ENCODE data around the gene CENPK. TPM values are rescaled to one million over a fixed set of nuclear protein-coding genes. Genes with fewer than 3 reads are reported as not detected.
"Not testable (repeated sequence)": the region's sequence is repeated elsewhere in the genome, so short reads cannot be mapped to it uniquely, and the experiment has no call there.

CENPK gene, protein sequence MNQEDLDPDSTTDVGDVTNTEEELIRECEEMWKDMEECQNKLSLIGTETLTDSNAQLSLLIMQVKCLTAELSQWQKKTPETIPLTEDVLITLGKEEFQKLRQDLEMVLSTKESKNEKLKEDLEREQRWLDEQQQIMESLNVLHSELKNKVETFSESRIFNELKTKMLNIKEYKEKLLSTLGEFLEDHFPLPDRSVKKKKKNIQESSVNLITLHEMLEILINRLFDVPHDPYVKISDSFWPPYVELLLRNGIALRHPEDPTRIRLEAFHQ
- total RNA-seq: 1 to 10 TPM; 5.2 to 7.8 TPM
- long read RNA-seq, partial matches to known transcripts: 1 of 7 reads
- long read RNA-seq, other reads (novel, unspliced or antisense): 4 of 7 reads

DNA sequence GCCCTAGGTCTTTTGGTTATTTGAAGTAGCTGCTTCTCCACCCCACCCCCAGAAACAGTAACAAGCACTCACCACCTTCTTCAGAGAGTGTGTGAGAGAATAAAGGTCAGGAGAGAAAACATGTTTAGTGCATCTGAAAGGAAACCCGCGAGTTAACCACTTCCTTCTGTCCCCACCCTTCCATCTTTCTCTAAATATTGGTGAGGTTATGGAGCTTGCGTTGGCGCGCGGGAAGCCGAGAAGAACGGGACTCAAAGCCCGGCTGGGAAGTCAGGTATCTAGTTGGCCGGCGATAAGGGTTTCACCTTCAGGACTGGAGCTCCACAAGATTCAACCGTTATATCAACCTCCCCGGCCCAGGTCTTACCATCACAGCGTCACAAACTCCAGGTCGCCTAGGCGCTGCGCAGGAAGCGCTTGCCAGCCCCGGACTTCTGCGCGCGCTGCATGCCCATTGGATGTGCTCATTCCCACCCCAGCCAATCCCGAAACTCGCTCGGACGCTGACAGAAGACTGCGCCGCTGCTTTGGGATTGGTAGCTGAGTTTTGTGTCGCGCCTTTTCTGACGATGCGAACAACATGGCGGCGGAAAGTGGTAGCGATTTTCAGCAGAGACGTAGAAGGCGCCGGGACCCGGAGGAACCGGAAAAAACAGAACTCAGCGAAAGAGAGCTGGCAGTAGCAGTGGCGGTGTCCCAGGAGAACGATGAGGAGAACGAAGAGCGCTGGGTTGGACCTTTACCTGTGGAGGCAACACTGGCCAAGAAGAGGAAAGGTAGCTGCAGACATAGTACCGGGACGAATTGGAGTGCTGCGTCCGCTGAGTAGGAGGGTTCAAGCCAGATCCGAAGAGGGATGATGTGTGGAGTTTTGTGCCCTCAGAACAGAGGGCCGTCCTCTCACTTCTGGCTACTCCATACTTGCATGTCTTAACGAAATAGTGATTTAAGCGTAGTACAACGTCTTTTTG lies at the start of gene CENPK, which contains the start of gene PPWD1:
TSS of gene CENPK (minus strand) at position 438 of the 971 bp plus-strand sequence. CDS start 8,261 bp downstream, outside the sequence.
TSS of gene PPWD1 (plus strand) at position 566 of the 971 bp plus-strand sequence. CDS start at position 581, 15 bp downstream.
- intact Hi-C loops (cut with DNase I, micrococcal nuclease): no loop called here

GRCh38 chr5:65612298-65612907 lies 49.4 kb upstream of the CENPK start:
- DNase-seq: no peak
- intact Hi-C loops (cut with DNase I, micrococcal nuclease): no loop called here
- no peak for ATAC-seq

More for the DNA sequence above, at the start of gene CENPK, which contains the start of gene PPWD1:
- ATAC-seq (peak; percentile 99), DNase-seq (peak; percentile 95 to 96)

GRCh38 chr5:65611524-65611923 lies 48.6 kb upstream of the CENPK start:
- DNase-seq: no peak
- intact Hi-C loops (cut with DNase I, micrococcal nuclease): no loop called here
- ATAC-seq: no peak

DNA sequence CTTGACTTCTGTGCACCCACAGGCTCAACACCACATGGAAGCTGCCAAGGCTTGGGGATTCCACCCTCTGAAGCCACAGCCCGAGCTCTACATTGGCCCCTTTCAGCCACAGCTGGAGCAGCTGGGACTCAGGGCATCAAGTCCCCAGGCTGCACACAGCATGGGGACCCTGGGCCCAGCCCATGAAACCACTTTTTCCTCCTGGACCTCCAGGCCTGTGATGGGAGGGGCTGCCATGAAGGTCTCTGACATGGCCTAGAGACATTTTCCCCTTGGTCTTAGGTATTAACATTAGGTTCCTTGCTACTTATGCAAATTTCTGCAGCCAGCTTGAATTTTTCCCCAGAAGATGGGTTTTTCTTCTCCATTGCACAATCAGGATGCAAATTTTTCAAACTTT lies 38.8 kb upstream of the CENPK start:
- ATAC-seq; intact Hi-C loops (cut with DNase I, micrococcal nuclease); DNase-seq: not testable (repeated sequence)

GRCh38 chr5:65588694-65589093 lies 25.7 kb upstream of the CENPK start:
- no peak for ATAC-seq
- intact Hi-C loops (cut with DNase I, micrococcal nuclease): no loop called here
- DNase-seq: no peak

DNA sequence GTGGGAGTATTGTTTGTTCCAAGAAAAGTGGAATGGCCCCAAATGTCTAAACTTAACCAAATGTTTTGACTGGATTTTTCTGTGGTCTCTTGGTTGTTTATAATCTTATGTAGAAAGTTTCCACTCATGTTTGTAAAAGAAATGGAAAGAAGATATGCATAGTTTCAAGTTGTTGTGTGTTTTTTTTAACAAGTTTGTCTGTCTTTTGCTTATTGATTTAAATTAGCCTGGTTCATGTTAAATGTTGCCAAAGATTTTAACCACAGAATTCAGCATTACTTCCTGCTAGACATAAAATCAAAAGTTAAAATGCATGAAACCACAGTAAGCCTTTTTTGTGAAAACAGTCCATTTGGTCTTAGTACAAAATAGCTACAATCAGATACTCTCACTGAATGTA lies 14.2 kb upstream of the CENPK start:
- DNase-seq (no peak), ATAC-seq (no peak)
- intact Hi-C loops (cut with DNase I, micrococcal nuclease): no loop called here

DNA sequence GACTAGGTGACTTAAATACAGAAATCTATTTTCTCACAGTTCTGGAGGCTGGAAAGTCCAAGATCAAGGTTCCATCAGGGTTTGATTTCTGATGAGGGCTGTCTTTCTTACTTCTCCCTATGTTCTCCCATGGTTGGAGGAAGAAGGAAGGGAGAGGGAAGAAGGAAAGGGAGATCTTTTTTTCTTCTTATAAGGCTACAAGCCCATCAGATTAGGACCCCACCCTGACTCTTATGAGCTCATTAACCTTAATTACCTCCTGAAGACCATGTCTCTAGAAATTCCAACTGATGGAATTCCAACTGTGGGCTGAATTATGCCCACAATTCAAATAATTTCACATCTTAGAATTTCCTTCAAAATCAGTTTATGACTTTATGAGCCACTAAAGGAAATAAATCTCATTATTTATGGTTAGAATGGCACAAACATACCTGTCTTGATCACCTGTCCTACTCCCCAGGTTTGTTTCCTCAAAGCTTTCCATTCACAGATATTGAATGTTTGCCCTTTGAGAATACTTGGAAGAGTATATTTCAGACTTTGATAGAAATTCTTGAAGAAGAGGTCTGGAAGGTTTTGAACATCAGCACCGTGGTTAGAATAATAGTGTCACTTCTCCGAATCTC lies 7.7 kb upstream of the CENPK start:
- DNase-seq: no peak
- intact Hi-C loops (cut with DNase I, micrococcal nuclease): no loop called here
- ATAC-seq: peak; percentile 83

GRCh38 chr5:65566505-65566904 lies 3.5 kb upstream of the CENPK start:
- DNase-seq (no peak), ATAC-seq (no peak)
- intact Hi-C loops (cut with DNase I, micrococcal nuclease): no loop called here

GRCh38 chr5:65563777-65564176 lies 809 bp upstream of the CENPK start:
- no peak for DNase-seq
- intact Hi-C loops (cut with DNase I, micrococcal nuclease): no loop called here
- no peak for ATAC-seq

DNA sequence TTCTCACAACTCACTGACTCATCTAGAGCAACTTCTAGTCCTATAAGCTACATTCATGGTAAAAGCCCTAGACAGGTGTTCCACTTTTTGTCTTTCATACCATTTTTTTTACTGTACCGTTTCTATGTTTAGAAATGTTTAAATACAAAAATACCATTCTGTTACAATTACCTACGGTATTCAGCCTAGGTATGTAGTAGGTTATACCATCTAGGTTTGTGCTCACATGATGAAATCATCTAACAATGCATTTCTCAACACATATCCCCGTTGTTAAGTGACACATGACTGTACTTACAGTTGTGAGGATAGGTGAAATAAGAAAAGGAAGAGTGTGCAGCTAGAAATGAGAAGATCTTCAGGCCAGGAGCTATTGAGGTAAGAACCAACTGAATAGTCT lies 6.2 kb downstream of the CENPK start:
- ATAC-seq (no peak), DNase-seq (no peak)
- intact Hi-C loops (cut with DNase I, micrococcal nuclease): no loop called here

GRCh38 chr5:65556181-65556580 lies 6.8 kb downstream of the CENPK start:
- DNase-seq: no peak
- no peak for ATAC-seq
- intact Hi-C loops (cut with DNase I, micrococcal nuclease): no loop called here

- DNase-seq: no peak
- ATAC-seq: peak; percentile 63
- intact Hi-C loops (cut with DNase I, micrococcal nuclease): no loop called here
Observed at GRCh38 chr5:65555287-65555686, 7.7 kb downstream of the CENPK start.

GRCh38 chr5:65553941-65554340 lies 9.0 kb downstream of the CENPK start:
- intact Hi-C loops (cut with DNase I, micrococcal nuclease): no loop called here
- ATAC-seq: no peak
- no peak for DNase-seq

DNA sequence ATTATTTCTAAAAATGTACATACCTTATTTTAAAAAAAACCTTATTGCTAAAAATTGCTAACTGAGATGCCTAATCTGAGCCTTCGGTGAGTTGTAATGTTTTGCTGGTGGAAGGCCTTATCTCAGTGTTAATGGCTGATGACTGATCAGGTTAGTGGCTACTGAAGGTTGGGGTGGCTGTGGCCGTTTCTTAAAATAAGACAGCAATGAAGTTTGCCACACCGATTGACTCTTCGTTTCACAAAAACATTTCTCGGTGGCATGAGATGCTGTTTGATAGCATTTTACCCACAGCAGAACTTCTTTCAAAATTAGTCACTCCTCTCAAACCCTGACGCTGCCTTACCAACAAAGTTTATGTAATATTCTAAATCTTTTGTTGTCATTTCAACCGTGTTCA lies 14.7 kb downstream of the CENPK start:
- ATAC-seq (no peak), DNase-seq (no peak)
- intact Hi-C loops (cut with DNase I, micrococcal nuclease): no loop called here

- ATAC-seq: no peak
- intact Hi-C loops (cut with DNase I, micrococcal nuclease): no loop called here
- DNase-seq: no peak
Observed at GRCh38 chr5:65546141-65546540, 16.8 kb downstream of the CENPK start.

DNA sequence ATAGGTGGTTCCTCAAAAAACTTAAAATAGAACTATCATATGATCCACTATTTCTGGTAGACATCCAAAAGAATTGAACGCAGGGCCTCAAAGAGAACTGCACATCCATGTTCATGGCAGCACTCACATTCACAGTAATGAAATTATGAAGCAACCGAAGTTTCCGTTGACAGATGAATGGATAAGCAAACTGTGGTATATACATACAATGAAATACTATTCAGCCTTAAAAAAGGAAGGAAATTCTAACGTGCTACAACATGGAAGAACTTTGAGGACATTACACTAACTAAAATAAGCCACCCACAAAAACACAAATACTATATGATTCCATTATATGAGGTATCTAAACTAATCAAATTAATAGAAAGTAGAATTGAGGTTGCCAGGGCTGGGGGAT lies 18.5 kb downstream of the CENPK start:
- ATAC-seq: no peak
- intact Hi-C loops (cut with DNase I, micrococcal nuclease): no loop called here
- DNase-seq: no peak

- ATAC-seq (peak; percentile 79), DNase-seq (no peak)
- intact Hi-C loops (cut with DNase I, micrococcal nuclease): no loop called here
Observed at GRCh38 chr5:65539827-65540226, 23.1 kb downstream of the CENPK start.

GRCh38 chr5:65535529-65535987 lies 27.4 kb downstream of the CENPK start:
- ATAC-seq (peak; percentile 83), DNase-seq (no peak)
- intact Hi-C loops (cut with DNase I, micrococcal nuclease): no loop called here

- no peak for ATAC-seq
- intact Hi-C loops (cut with DNase I, micrococcal nuclease): no loop called here
- no peak for DNase-seq
Observed at GRCh38 chr5:65530904-65531303, 32.1 kb downstream of the CENPK start.
